ENCODE results near the gene AKAP8L. TPM values are rescaled to one million over a fixed set of nuclear protein-coding genes. Genes with fewer than 3 reads are reported as not detected.

Gene AKAP8L
- total and polyA plus RNA-seq, 10 of the 15 experiments (the other 5 are each of a cell fraction or from before 2014, with no cell fraction given): 0.66 to 64.3 (median 40.0) TPM

GRCh38 chr19:15437355-15438123, 18.8 kb upstream of the AKAP8L start:
- no peaks in the 10 kb centered on the region for H3K27me3 ChIP-seq (replicated peaks in 1 of 2; ENCODE audit: control insufficient read depth in 2 of 2, insufficient read depth in 2 of 2, low read length in 1 of 2)
- no peaks in the 10 kb centered on the region for H3K36me3 ChIP-seq (ENCODE audit: control insufficient read depth in 2 of 2, insufficient read depth in 2 of 2, low read length in 1 of 2)
- DNase-seq (ENCODE audit: low read depth, low spot score) (no peak), FAIRE-seq (no peak), ATAC-seq (no peak)
- no peak overlapping the region for H3K27ac ChIP-seq (ENCODE audit: control insufficient read depth, insufficient read depth)
- ChIA-PET RAD21 (ENCODE audit: unreplicated experiment) (interaction anchor here (1.2 kb wide), 1 partner anchor 19 kb away, joined by 3 read pairs; the partner anchor contains the start of gene AKAP8L), CTCF (interaction anchor here (1.4 kb wide), 1 partner anchor 18 kb away, joined by 4 read pairs; no protein-coding TSS in a partner anchor), SMC1A (ENCODE audit: uncharacterized antibody, unreplicated experiment) (interaction anchor here (2.2 kb wide), 1 partner anchor 18 kb away, joined by 5 read pairs; the partner anchor contains the start of gene AKAP8L), POLR2A (interaction anchor here (1.1 kb wide), 1 partner anchor 29 kb away, joined by 4 read pairs; no protein-coding TSS in a partner anchor)
- 76% methylated on average over 10 of the region's 10 CpGs for WGBS (ENCODE audit: insufficient coverage, insufficient replicate concordance, low lambda C conversion rate, missing lambda C conversion rate)
- H3K9me3 ChIP-seq (replicated peaks; ENCODE audit: control insufficient read depth, insufficient read depth, low read length): no peaks in the 10 kb centered on the region
- H3K9ac ChIP-seq (ENCODE audit: control insufficient read depth, insufficient read depth, low read length): no peak overlapping the region
- in situ Hi-C loops (cut with MboI): no loop called here
- no peak overlapping the region for H2AFZ ChIP-seq (ENCODE audit: control insufficient read depth, low read depth, low read length)
- intact Hi-C loops (cut with micrococcal nuclease; ENCODE audit: unreplicated experiment): no loop called here
- H4K20me1 ChIP-seq (ENCODE audit: control insufficient read depth, insufficient read depth): no peaks in the 10 kb centered on the region; the same call in 1 of the 2 replicates
- TF ChIP-seq ESRRA (IDR thresholded peaks at IDR 0.05; ENCODE audit: low read length): no peak
- TF ChIP-seq LARP7 (IDR thresholded peaks at IDR 0.05): no peak
- no peak for TF ChIP-seq REST (IDR thresholded peaks at IDR 0.05; ENCODE audit: low read depth, low read length)
- no peak for TF ChIP-seq PAX5 (IDR thresholded peaks at IDR 0.05; ENCODE audit: borderline replicate concordance, low read depth, low read length)
- TF ChIP-seq FOXK2 (IDR thresholded peaks at IDR 0.05): no peak
- TF ChIP-seq PRDM15 (CRISPR knock-in tag; IDR thresholded peaks at IDR 0.05): no peak
- no peak overlapping the region for H3K4me3 ChIP-seq
- BruUV-seq (replicated peaks): no TSS peak
- H3K79me2 ChIP-seq (ENCODE audit: control insufficient read depth, insufficient read depth, low read length): peaks cover 4% of the 10 kb centered on the region
- H3K4me2 ChIP-seq (ENCODE audit: control insufficient read depth, insufficient read depth): no peak overlapping the region
- no peaks in the 10 kb centered on the region; the same call in 1 of the 2 replicates for H3K4me1 ChIP-seq (ENCODE audit: control insufficient read depth, insufficient read depth, low read length)
